T47D (cell line): Measurements from ENCODE around the gene NOSTRIN.
"Not testable (repeated sequence)": the region's sequence is repeated elsewhere in the genome, so short reads cannot be mapped to it uniquely, and the experiment has no call there.

Source experiments
- DNase-seq, 2 experiments: peaks; one replicate each; pipeline versions ENCODE4 v3.0.0 to v3.0.0-alpha.2; 2011 to 2012; ENCODE audit warnings: low read depth in 1 of 2, low spot score in 1 of 2
- JUND ChIP-seq: IDR thresholded peaks from 2 replicates; pipeline ENCODE4 v1.6.1; 2012; ENCODE audit warnings: low read depth
- in situ Hi-C: cut with HindIII; loops from 2 replicates; pipeline ENCODE4 v1.10.0; 2016; ENCODE audit warnings: low sequenced_read_pairs, low pct_unique_long_range_greater_than_20kb

The NOSTRIN gene

GRCh38 chr2:168775837-168776236 is 26.6 kb upstream of the NOSTRIN start:
- DNase-seq = no peak
- in situ Hi-C loops = no loop called here
- TF ChIP-seq JUND = no peak

DNA sequence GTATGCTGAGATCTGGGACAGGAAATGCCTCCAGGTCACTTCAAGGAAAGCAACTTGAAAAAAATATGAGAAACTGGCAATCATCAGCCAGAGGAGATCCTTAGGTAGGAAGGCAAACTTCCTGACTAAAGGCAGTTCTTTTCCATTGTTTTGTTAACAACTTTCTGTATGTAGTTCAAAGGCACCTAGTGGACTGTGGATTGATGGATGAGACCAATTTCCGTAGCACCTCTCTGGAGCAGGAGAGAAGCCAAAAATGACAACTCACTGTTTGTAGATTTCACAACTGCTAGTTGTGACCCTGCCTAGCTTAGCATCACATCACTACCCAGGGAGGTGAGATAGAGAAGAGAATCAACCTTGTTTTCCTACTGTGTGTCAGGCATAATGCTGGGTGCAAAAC is 21.8 kb upstream of the NOSTRIN start:
- in situ Hi-C loops = no loop called here
- DNase-seq = no peak
- TF ChIP-seq JUND = no peak

DNA sequence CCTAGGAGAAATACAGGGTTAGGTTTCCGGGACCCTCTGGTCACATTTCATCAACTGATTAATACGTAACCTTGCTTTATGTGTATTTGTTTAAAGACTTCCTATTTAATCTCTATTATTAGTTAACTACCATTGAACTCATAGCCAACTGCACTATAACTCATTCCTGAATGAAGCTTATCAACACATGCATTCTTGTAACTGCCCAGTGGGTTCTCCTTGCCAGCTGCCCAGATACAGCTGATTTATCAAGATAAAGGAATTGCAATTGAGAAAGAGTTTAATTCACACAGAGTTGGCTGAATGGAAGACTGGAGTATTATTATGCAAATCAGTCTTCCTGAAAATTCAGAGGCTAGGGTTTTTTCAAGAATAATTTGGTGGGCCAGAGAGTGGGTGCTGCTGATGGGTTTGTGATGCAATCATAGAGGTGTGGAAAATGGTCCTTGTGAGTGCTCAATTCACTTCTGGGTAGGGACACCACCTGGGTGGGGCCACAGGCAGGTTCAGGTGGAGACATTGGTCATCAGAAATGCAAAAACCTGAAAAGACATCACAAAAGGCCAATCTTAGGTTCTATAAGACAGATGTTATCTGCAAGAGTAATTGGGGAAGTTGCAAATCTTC is 21.1 kb upstream of the NOSTRIN start:
- no peak for TF ChIP-seq JUND
- in situ Hi-C loops = no loop called here
- DNase-seq = no peak

- in situ Hi-C loops = no loop called here
- TF ChIP-seq JUND = no peak
- DNase-seq = no peak
Measured at GRCh38 chr2:168782271-168782670, 20.2 kb upstream of the NOSTRIN start.

DNA sequence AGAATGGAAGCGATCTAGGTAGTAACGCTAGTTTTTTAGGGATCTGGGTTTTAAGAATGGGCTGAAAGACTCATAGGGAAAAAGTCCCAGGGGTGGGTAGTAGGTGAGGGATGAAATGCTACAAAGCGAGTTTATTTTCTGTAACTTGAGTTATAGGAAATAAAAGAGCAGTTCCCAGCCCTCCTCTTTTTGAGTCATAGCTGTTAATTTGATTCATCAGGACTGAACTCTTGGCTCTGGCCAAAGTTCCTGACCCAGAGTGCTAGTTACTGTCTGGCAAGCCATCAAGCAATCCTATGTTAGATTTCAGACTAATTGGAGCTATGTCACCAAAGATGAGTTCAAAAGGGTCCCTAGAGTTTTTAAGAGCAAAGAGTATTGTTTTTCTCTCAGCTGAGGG is 17.4 kb upstream of the NOSTRIN start:
- DNase-seq = no peak
- in situ Hi-C loops = no loop called here
- TF ChIP-seq JUND = no peak

DNA sequence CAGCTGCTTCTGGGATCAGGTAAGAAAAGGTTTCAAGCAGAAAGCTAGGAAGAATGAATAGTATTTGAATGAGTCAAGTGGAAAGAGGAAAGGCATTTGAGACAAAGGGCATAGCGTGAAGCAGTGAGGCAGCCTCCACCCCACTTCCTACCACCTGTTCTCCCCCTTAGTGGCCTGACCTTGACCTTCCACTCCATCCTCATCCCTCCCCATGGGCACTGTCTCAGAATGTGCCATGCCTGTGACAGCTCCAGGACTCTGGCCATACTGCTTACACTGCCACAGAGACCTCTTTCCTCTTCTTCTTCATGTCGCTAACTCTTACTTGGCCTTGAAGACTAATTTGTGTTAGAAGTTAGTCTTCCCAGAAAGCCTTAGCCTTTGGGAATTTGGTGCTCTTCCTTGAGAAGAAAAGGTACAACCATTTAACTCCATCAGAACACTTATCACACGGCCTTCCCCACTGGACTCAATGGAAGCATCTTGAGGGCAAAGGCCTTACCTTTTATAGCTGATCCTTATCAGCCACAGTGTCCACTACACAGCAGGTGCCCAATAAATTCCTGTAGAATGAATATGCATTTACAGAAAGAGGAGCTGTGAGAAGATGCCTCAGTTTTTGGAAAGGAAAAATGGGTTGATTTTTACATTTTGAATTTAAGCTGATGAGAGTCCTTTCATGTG is 15.2 kb upstream of the NOSTRIN start:
- no peak for TF ChIP-seq JUND
- no peak for DNase-seq
- in situ Hi-C loops = no loop called here

DNA sequence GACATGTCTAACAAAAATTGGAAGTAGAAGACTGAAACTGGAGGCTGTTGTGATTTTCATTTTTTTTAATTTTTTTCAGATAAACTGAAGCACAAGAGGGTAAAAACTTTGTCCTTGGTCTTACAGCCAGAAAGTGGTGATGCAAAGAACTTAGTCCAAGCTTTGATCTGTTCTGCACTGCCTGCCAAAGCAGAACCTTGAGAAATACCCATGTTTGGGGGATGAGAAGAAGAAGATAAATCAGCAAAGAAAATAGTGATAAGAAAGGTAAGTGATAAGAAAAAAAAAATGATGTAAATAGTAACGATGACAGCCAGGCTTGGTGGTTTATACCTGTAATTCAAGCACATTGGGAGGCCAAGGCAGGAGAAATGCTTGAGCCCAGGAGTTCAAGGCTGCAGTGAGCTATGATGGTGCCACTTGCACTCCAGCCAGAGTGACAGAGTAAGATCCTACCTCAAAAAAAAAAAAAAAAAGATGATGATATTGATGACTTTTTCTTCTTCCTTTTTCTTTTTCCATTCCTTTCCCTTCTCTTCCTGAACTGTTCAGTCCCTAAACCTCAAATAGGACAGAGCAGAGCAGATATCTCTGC is 14.6 kb upstream of the NOSTRIN start:
- no peak for DNase-seq
- in situ Hi-C loops = no loop called here
- TF ChIP-seq JUND = no peak

DNA sequence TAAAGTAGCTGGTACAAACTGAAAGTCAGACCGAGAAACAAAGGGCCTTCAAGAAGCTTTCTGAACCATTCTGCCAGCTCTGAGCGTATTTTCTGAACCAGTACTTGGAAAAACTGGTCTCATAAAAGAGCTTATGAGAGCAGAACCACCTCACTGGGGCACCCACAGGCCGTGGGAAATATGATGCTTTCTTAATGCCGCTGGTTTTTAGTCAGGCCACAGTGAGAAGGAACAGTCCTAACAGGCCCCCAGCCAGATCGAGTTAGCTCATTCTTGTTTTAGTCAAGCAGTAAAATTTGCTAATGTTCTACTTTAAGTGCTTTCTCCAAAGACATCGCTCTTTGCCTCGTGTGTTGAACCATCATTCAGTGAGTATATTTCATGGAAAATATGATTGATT is 12.7 kb upstream of the NOSTRIN start:
- no peak for TF ChIP-seq JUND
- no peak for DNase-seq
- in situ Hi-C loops = no loop called here

GRCh38 chr2:168790226-168790902 is 12.1 kb upstream of the NOSTRIN start:
- no peak for TF ChIP-seq JUND
- in situ Hi-C loops = no loop called here

DNA sequence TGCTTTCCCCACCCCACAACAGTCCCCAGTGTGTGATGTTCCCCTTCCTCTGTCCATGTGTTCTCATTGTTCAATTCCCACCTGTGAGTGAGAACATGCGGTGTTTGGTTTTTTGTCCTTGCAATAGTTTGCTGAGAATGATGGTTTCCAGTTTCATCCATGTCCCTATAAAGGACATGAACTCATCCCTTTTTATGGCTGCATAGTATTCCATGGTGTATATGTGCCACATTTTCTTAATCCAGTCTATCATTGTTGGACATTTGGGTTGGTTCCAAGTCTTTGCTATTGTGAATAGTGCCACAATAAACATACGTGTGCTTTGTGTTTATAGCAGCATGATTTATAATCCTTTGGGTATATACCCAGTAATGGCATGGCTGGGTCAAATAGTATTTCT is 11.3 kb upstream of the NOSTRIN start:
- in situ Hi-C loops, DNase-seq: not testable (repeated sequence)

More at GRCh38 chr2:168790226-168790902, 12.1 kb upstream of the NOSTRIN start:
- DNase-seq = no peak

- in situ Hi-C loops = no loop called here
- TF ChIP-seq JUND = no peak
- no peak for DNase-seq
Measured at GRCh38 chr2:168793596-168793995, 8.8 kb upstream of the NOSTRIN start.

DNA sequence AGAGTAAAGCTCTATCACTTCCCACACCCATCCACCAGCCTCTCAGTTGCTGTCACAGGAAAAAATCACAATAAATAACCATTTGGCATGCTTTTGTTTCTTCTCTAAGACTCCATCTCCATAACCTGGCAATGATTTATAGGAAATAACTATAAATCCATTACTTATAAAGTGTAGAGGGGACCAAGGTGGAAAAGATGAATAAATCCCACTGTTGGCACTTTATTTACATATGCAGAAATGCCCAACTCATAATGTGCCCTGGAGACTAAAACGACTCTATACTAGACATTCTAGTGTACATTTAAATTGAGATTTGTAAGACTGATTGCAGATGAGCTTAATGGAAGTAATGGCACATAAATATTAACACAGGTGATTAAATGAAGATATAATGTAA is 7.5 kb upstream of the NOSTRIN start:
- in situ Hi-C loops = no loop called here
- TF ChIP-seq JUND = no peak

GRCh38 chr2:168796090-168796577 is 6.3 kb upstream of the NOSTRIN start:
- DNase-seq = no peak
- TF ChIP-seq JUND = no peak
- in situ Hi-C loops = no loop called here

More for the DNA sequence above, 7.5 kb upstream of the NOSTRIN start:
- no peak for DNase-seq
